ENCODE measurements around the gene PDE4D. TPM values are rescaled to one million over a fixed set of nuclear protein-coding genes. Genes with fewer than 3 reads are reported as not detected.

PDE4D gene
- total RNA-seq, 1 experiment from 2014 or later: 2.4 TPM

- CTCF ChIA-PET: no interaction called here
- intact Hi-C loops (cut with micrococcal nuclease; ENCODE audit: unreplicated experiment): no loop called here
- H3K27ac ChIP-seq (ENCODE audit: low read length): no peak overlapping the region
These were observed 617.2 kb downstream of the PDE4D start for GRCh38 chr5:59276325-59276675.

DNA sequence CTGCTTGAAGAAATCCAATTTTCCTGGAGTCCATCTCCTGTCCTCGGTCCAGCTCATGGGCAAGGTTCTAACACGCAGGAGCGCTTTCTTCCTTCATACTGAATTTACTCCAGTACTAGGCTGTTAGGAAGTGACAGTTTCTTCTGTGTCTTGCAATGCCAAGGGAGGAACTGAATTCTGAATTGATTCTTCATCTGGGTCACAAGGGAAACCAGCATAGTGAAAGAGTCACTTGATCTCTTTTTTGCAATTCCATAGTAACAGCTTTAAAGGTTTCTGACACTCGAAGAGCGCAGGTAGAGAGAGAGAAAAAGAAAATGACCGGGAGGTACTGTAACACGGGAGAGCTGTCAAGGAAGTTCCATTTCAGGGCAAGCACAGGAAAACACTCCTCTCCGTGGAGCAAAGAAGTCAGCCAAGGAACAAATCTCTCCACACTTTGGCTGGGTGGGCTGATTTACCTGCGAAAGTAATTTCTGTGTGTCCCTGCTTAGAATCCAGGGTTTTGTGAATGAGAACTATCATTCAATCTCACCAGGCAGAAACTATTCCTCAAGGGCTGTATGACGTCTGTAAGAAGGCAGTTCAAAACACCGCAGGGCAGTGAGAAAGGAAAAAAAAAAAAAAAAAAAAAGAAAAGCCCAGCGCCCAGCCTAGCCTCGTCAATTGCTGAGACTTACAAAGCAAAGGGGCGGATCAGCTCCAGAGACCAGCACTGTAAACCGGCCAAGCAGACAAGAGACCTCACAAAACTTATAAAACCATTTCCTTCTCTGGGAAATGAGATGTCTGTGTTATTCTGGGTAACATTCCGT is 617.8 kb downstream of the PDE4D start:
- H3K4me3 ChIP-seq (ENCODE audit: low read depth in 2 of 2, low read length in 2 of 2): peak overlapping the region; percentile 35 to 57
- no peaks in the 10 kb centered on the region for H3K27me3 ChIP-seq (ENCODE audit: control insufficient read depth, insufficient read depth, low read length)
- TF ChIP-seq SIN3A (IDR thresholded peaks at IDR 0.05; ENCODE audit: borderline replicate concordance, insufficient read depth, low read depth, low read length) (no peak), TCF7L2 (IDR thresholded peaks at IDR 0.05; ENCODE audit: low read depth, low read length) (no peak), POLR2AphosphoS5 (IDR thresholded peaks at IDR 0.05; ENCODE audit: low read depth, low read length) (no peak)
- TF ChIP-seq, protein P1, sequence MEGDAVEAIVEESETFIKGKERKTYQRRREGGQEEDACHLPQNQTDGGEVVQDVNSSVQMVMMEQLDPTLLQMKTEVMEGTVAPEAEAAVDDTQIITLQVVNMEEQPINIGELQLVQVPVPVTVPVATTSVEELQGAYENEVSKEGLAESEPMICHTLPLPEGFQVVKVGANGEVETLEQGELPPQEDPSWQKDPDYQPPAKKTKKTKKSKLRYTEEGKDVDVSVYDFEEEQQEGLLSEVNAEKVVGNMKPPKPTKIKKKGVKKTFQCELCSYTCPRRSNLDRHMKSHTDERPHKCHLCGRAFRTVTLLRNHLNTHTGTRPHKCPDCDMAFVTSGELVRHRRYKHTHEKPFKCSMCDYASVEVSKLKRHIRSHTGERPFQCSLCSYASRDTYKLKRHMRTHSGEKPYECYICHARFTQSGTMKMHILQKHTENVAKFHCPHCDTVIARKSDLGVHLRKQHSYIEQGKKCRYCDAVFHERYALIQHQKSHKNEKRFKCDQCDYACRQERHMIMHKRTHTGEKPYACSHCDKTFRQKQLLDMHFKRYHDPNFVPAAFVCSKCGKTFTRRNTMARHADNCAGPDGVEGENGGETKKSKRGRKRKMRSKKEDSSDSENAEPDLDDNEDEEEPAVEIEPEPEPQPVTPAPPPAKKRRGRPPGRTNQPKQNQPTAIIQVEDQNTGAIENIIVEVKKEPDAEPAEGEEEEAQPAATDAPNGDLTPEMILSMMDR (IDR thresholded peaks at IDR 0.05): no peak
- TF ChIP-seq, protein P2, sequence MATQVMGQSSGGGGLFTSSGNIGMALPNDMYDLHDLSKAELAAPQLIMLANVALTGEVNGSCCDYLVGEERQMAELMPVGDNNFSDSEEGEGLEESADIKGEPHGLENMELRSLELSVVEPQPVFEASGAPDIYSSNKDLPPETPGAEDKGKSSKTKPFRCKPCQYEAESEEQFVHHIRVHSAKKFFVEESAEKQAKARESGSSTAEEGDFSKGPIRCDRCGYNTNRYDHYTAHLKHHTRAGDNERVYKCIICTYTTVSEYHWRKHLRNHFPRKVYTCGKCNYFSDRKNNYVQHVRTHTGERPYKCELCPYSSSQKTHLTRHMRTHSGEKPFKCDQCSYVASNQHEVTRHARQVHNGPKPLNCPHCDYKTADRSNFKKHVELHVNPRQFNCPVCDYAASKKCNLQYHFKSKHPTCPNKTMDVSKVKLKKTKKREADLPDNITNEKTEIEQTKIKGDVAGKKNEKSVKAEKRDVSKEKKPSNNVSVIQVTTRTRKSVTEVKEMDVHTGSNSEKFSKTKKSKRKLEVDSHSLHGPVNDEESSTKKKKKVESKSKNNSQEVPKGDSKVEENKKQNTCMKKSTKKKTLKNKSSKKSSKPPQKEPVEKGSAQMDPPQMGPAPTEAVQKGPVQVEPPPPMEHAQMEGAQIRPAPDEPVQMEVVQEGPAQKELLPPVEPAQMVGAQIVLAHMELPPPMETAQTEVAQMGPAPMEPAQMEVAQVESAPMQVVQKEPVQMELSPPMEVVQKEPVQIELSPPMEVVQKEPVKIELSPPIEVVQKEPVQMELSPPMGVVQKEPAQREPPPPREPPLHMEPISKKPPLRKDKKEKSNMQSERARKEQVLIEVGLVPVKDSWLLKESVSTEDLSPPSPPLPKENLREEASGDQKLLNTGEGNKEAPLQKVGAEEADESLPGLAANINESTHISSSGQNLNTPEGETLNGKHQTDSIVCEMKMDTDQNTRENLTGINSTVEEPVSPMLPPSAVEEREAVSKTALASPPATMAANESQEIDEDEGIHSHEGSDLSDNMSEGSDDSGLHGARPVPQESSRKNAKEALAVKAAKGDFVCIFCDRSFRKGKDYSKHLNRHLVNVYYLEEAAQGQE (IDR thresholded peaks at IDR 0.05; ENCODE audit: insufficient read depth in 1 of 2, low read depth in 2 of 2, low read length in 1 of 2): no peak
- no peaks in the 10 kb centered on the region for H3K9me3 ChIP-seq (ENCODE audit: control insufficient read depth, insufficient read depth, low read depth, low read length)
- DNase-seq (ENCODE audit: low read depth, low spot score) (no peak), ATAC-seq (peak; percentile 86)
- CTCF ChIA-PET: interaction anchor here (0.9 kb wide), 1 partner anchor 1577 kb away, joined by 7 read pairs; no protein-coding TSS in a partner anchor
- BruUV-seq (replicated peaks): no TSS peak
- no peak overlapping the region; the same call in 1 of the 2 replicates for H3K27ac ChIP-seq (ENCODE audit: low read length)
- POLR2A ChIA-PET: interaction anchor here (0.6 kb wide), 1 partner anchor 68 kb away, joined by 3 read pairs; no protein-coding TSS in a partner anchor
- no peaks in the 10 kb centered on the region for H3K36me3 ChIP-seq (ENCODE audit: control insufficient read depth, insufficient read depth, low read length)
- in situ Hi-C loops (cut with HindIII; ENCODE audit: low pct_unique_long_range_greater_than_20kb, low sequenced_read_pairs) (no loop called here), intact Hi-C loops (cut with micrococcal nuclease; ENCODE audit: unreplicated experiment) (no loop called here)
- H3K4me1 ChIP-seq (ENCODE audit: control insufficient read depth, insufficient read depth, low read length): peaks cover 5% of the 10 kb centered on the region; the same call in 1 of the 2 replicates

More at GRCh38 chr5:59276325-59276675, 617.2 kb downstream of the PDE4D start:
- no peaks in the 10 kb centered on the region for H3K36me3 ChIP-seq (ENCODE audit: control insufficient read depth, insufficient read depth, low read length)
- in situ Hi-C loops (cut with HindIII; ENCODE audit: low pct_unique_long_range_greater_than_20kb, low sequenced_read_pairs): no loop called here
- ATAC-seq: no peak
- no TSS peak for BruUV-seq (replicated peaks)
- H3K27me3 ChIP-seq (ENCODE audit: control insufficient read depth, insufficient read depth, low read length): no peaks in the 10 kb centered on the region
- peak overlapping the region in 1 of 2 experiments; percentile 57; a peak in 2 of 4 replicates for H3K4me3 ChIP-seq (ENCODE audit: low read depth in 2 of 2, low read length in 2 of 2)
- POLR2A ChIA-PET: no interaction called here
- H3K4me1 ChIP-seq (ENCODE audit: control insufficient read depth, insufficient read depth, low read length): peaks cover 5% of the 10 kb centered on the region; the same call in 1 of the 2 replicates
- DNase-seq (ENCODE audit: low read depth, low spot score): no peak
- TF ChIP-seq, protein P1 (IDR thresholded peaks at IDR 0.05): no peak
- H3K9me3 ChIP-seq (ENCODE audit: control insufficient read depth, insufficient read depth, low read depth, low read length): no peaks in the 10 kb centered on the region
